NCI-H345 treated with DMSO at 0.1 percent for 48 hours (cell line): ENCODE measurements around the gene ACP7.
"Not testable (repeated sequence)": the region's sequence is repeated elsewhere in the genome, so short reads cannot be mapped to it uniquely, and the experiment has no call there.

Experiments
- DNase-seq: peaks from one replicate; lab custom pipeline; 2025; ENCODE audit not compliant: unreplicated experiment; lab: John Stamatoyannopoulos, UW

The ACP7 gene

GRCh38 chr19:39130337-39131254 is 46.4 kb downstream of the ACP7 start:
- no peak for DNase-seq

- no peak for DNase-seq
Measured at GRCh38 chr19:39131255-39131755, 47.1 kb downstream of the ACP7 start.

- DNase-seq: no peak
Measured at GRCh38 chr19:39132344-39132969, 48.3 kb downstream of the ACP7 start.

GRCh38 chr19:39133431-39134270 is 49.5 kb downstream of the ACP7 start:
- no peak for DNase-seq

- DNase-seq: no peak
Measured at GRCh38 chr19:39135701-39136100, 51.5 kb downstream of the ACP7 start.

- DNase-seq: no peak
Measured at GRCh38 chr19:39136225-39136940, 52.2 kb downstream of the ACP7 start.

- DNase-seq: no peak
Measured at GRCh38 chr19:39137131-39137530, 53.0 kb downstream of the ACP7 start.

GRCh38 chr19:39138221-39139211 is 54.3 kb downstream of the ACP7 start:
- DNase-seq: peak; percentile 40

GRCh38 chr19:39139305-39139874 is 55.2 kb downstream of the ACP7 start:
- DNase-seq: no peak

- DNase-seq: no peak
Measured at GRCh38 chr19:39139971-39140453, 55.8 kb downstream of the ACP7 start.

- DNase-seq: no peak
Measured at GRCh38 chr19:39140594-39140993, 56.4 kb downstream of the ACP7 start.

GRCh38 chr19:39141929-39142328 is 57.8 kb downstream of the ACP7 start:
- no peak for DNase-seq

- no peak for DNase-seq
Measured at GRCh38 chr19:39142630-39143029, 58.5 kb downstream of the ACP7 start.

GRCh38 chr19:39143757-39144289 is 59.7 kb downstream of the ACP7 start:
- not testable (repeated sequence) for DNase-seq

- no peak for DNase-seq
Measured at GRCh38 chr19:39144290-39145071, 60.3 kb downstream of the ACP7 start.

- no peak for DNase-seq
Measured at GRCh38 chr19:39145180-39145953, 61.2 kb downstream of the ACP7 start.

GRCh38 chr19:39146091-39146490 is 61.9 kb downstream of the ACP7 start:
- no peak for DNase-seq
